ENCODE measurements around the gene MC1R.

Gene MC1R

GRCh38 chr16:89897204-89897603 lies 21.5 kb upstream of the MC1R start:
- no peak for DNase-seq

- DNase-seq, result no peak
Observed at GRCh38 chr16:89898201-89898967, 20.3 kb upstream of the MC1R start.

- DNase-seq, result no peak
Observed at GRCh38 chr16:89899879-89900481, 18.7 kb upstream of the MC1R start.

GRCh38 chr16:89900885-89901284 lies 17.8 kb upstream of the MC1R start:
- no peak for DNase-seq

GRCh38 chr16:89902980-89903379 lies 15.7 kb upstream of the MC1R start:
- DNase-seq, result no peak

GRCh38 chr16:89903908-89904515 lies 14.7 kb upstream of the MC1R start:
- DNase-seq, result no peak

GRCh38 chr16:89904606-89905510 lies 13.8 kb upstream of the MC1R start:
- no peak for DNase-seq

GRCh38 chr16:89905511-89906139 lies 13.0 kb upstream of the MC1R start:
- no peak for DNase-seq

GRCh38 chr16:89906140-89907025 lies 12.3 kb upstream of the MC1R start:
- DNase-seq, result no peak

- DNase-seq, result no peak
Observed at GRCh38 chr16:89907055-89907814, 11.4 kb upstream of the MC1R start.

- no peak for DNase-seq
Observed at GRCh38 chr16:89908236-89908635, 10.4 kb upstream of the MC1R start.

GRCh38 chr16:89909777-89910716 lies 8.6 kb upstream of the MC1R start:
- DNase-seq, result no peak

- DNase-seq, result no peak
Observed at GRCh38 chr16:89910717-89911354, 7.8 kb upstream of the MC1R start.

GRCh38 chr16:89911375-89911774 lies 7.3 kb upstream of the MC1R start:
- no peak for DNase-seq

GRCh38 chr16:89912143-89912542 lies 6.5 kb upstream of the MC1R start:
- DNase-seq, result no peak

- DNase-seq, result no peak
Observed at GRCh38 chr16:89912627-89913026, 6.0 kb upstream of the MC1R start.

GRCh38 chr16:89913408-89914387 lies 5.0 kb upstream of the MC1R start:
- DNase-seq, result no peak

Measured in NCI-H774 (cell line).